ENCODE results near the gene MARS1.

GRCh38 chr12:57470286-57470969 is 17.4 kb upstream of the MARS1 start:
- TF ChIP-seq CTCF (IDR thresholded peaks at IDR 0.05) (no peak), POLR2A (IDR thresholded peaks at IDR 0.05) (no peak)
